H1 (cell line): ENCODE measurements around the gene PCDHGB3. TPM values are rescaled to one million over a fixed set of nuclear protein-coding genes. Genes with fewer than 3 reads are reported as not detected.
"Not testable (repeated sequence)": the region's sequence is repeated elsewhere in the genome, so short reads cannot be mapped to it uniquely, and the experiment has no call there.

Source experiments
- CTCF ChIA-PET: fragments of 300-600 bp; sonication (Branson Sonifier 250); formaldehyde crosslinking; loops from one replicate; lab custom pipeline; 2021; ENCODE audit not compliant: partially characterized antibody; lab: Charles Lee
- POLR2A ChIA-PET: fragments of 300-600 bp; sonication (Branson Sonifier 250); formaldehyde crosslinking; loops from one replicate; lab custom pipeline; 2021; ENCODE audit warnings: inconsistent platforms; ENCODE audit not compliant: partially characterized antibody; lab: Charles Lee
- DNase-seq, 2 experiments: peaks; one replicate each; pipeline versions ENCODE4 v3.0.0 to v3.0.0-alpha.2; 2010 to 2022; ENCODE audit warnings: low spot score in 2 of 2, low read depth in 1 of 2, mixed read lengths in 1 of 2
- FAIRE-seq: peaks from 2 replicates; lab custom pipeline; 2011; peaks lifted over from hg19 to GRCh38; lab: Jason Lieb, UNC
- H2AFZ ChIP-seq: 2 replicates; pipeline ENCODE4 v1.8.1; 2012; ENCODE audit warnings: low read length, inconsistent platforms
- H2AK5ac ChIP-seq: 2 replicates; pipeline ENCODE4 v1.6.1; 2013; ENCODE audit warnings: low read depth, low read length
- H2BK120ac ChIP-seq: replicated peaks from 2 replicates; pipeline ENCODE3; 2013; ENCODE audit warnings: low read depth, low read length, inconsistent platforms
- H2BK12ac ChIP-seq: 2 replicates; pipeline ENCODE4 v1.6.1; 2013; ENCODE audit warnings: low read depth, low read length
- H2BK15ac ChIP-seq: 2 replicates; pipeline ENCODE4 v1.6.1; 2013; ENCODE audit warnings: low read length
- H2BK20ac ChIP-seq: 2 replicates; pipeline ENCODE4 v1.6.1; 2013; ENCODE audit warnings: low read length
- H2BK5ac ChIP-seq: 2 replicates; pipeline ENCODE4 v1.6.1; 2013; ENCODE audit warnings: low read depth, low read length
- H3K14ac ChIP-seq: 2 replicates; pipeline ENCODE4 v1.6.1; 2013; ENCODE audit warnings: inconsistent platforms; ENCODE audit not compliant: insufficient read length
- H3K18ac ChIP-seq: 2 replicates; pipeline ENCODE4 v1.6.1; 2013; ENCODE audit warnings: low read length; ENCODE audit errors: extremely low read depth
- H3K23ac ChIP-seq: 2 replicates; pipeline ENCODE4 v1.6.1; 2013; ENCODE audit warnings: inconsistent platforms; ENCODE audit not compliant: insufficient read length
- H3K23me2 ChIP-seq: 2 replicates; pipeline ENCODE4 v1.6.1; 2013; ENCODE audit warnings: low read depth, low read length
- H3K27ac ChIP-seq: 2 replicates; pipeline ENCODE4 v1.6.1; 2011; ENCODE audit warnings: low read depth, low read length, inconsistent platforms
- H3K27me3 ChIP-seq, 4 experiments: replicated peaks in 1 of 4; 1 replicate in 1 of 4; 2 replicates in 3 of 4; pipeline versions ENCODE4 v1.6.1 to v1.8.1; 2011 to 2013; ENCODE audit warnings: low read length in 3 of 4, mild to moderate bottlenecking in 3 of 4, inconsistent platforms in 2 of 4, mixed read lengths in 2 of 4, moderate library complexity in 1 of 4; ENCODE audit not compliant: control insufficient read depth in 3 of 4, insufficient read depth in 3 of 4; ENCODE audit errors: extremely low read depth in 1 of 4
- H3K36me3 ChIP-seq, 4 experiments: 2 replicates each; pipeline versions ENCODE4 v1.6.1 to v1.8.1; 2011 to 2013; ENCODE audit warnings: mild to moderate bottlenecking in 4 of 4, low read length in 3 of 4, moderate library complexity in 2 of 4, control low read depth in 1 of 4, inconsistent platforms in 1 of 4; ENCODE audit not compliant: insufficient read depth in 4 of 4, control insufficient read depth in 2 of 4
- H3K4ac ChIP-seq: replicated peaks from 2 replicates; pipeline ENCODE3; 2013; ENCODE audit warnings: low read length, low read depth, mixed read lengths, inconsistent platforms; ENCODE audit not compliant: insufficient read length
- H3K4me1 ChIP-seq, 4 experiments: replicated peaks in 1 of 4; 1 replicate in 1 of 4; 2 replicates in 3 of 4; pipeline versions ENCODE4 v1.6.1 to v1.8.1; 2011 to 2013; ENCODE audit warnings: low read length in 3 of 4, inconsistent platforms in 2 of 4, mixed read lengths in 1 of 4; ENCODE audit not compliant: insufficient read depth in 4 of 4, control insufficient read depth in 3 of 4
- H3K4me2 ChIP-seq, 2 experiments: 2 replicates each; pipeline versions ENCODE4 v1.6.1 to v1.8.1; 2011 to 2013; ENCODE audit warnings: low read depth in 2 of 2, low read length in 2 of 2, control low read depth in 1 of 2, inconsistent platforms in 1 of 2, mild to moderate bottlenecking in 1 of 2; ENCODE audit not compliant: insufficient read depth in 1 of 2
- H3K4me3 ChIP-seq, 4 experiments: fragments of 200-600, 300-600 bp in 1 of 4; sonication (generic), shearing (Covaris generic), sonication (Bioruptor Twin) in 1 of 4; 2 replicates each; pipeline versions ENCODE4 v1.5.1 to v1.8.1; 2011 to 2016; ENCODE audit warnings: low read length in 4 of 4, low read depth in 3 of 4, control low read depth in 2 of 4, inconsistent platforms in 2 of 4, mild to moderate bottlenecking in 2 of 4, mixed read lengths in 1 of 4, moderate library complexity in 1 of 4; ENCODE audit not compliant: insufficient read depth in 2 of 4; ENCODE audit errors: extremely low read depth in 1 of 4
- H3K56ac ChIP-seq: replicated peaks from 2 replicates; pipeline ENCODE3; 2013; ENCODE audit warnings: low read depth, mild to moderate bottlenecking, mixed read lengths, low read length, inconsistent platforms; ENCODE audit not compliant: insufficient read length
- H3K79me1 ChIP-seq: 2 replicates; pipeline ENCODE4 v1.6.1; 2013; ENCODE audit warnings: low read depth, low read length, control low read depth
- H3K79me2 ChIP-seq, 2 experiments: 2 replicates each; pipeline versions ENCODE4 v1.6.1 to v1.8.1; 2012 to 2013; ENCODE audit warnings: low read length in 2 of 2, mild to moderate bottlenecking in 2 of 2, inconsistent platforms in 1 of 2; ENCODE audit not compliant: insufficient read depth in 2 of 2, control insufficient read depth in 1 of 2
- H3K9ac ChIP-seq, 4 experiments: replicated peaks in 1 of 4; 1 replicate in 1 of 4; 2 replicates in 3 of 4; pipeline versions ENCODE4 v1.6.1 to v1.8.1; 2011 to 2013; ENCODE audit warnings: low read depth in 3 of 4, low read length in 3 of 4, control low read depth in 2 of 4, mild to moderate bottlenecking in 2 of 4, moderate library complexity in 2 of 4, inconsistent platforms in 1 of 4; ENCODE audit errors: extremely low read depth in 1 of 4
- H3K9me3 ChIP-seq, 2 experiments: 2 replicates each; pipeline versions ENCODE4 v1.6.1 to v1.8.1; 2012 to 2013; ENCODE audit warnings: mild to moderate bottlenecking in 2 of 2, moderate library complexity in 2 of 2, control low read depth in 1 of 2, inconsistent platforms in 1 of 2, low read depth in 1 of 2, low read length in 1 of 2, mixed read lengths in 1 of 2; ENCODE audit not compliant: insufficient read depth in 2 of 2
- H4K20me1 ChIP-seq, 2 experiments: replicated peaks in 1 of 2; 2 replicates each; pipeline versions ENCODE3 to v1.8.1; 2011 to 2013; ENCODE audit warnings: inconsistent platforms in 2 of 2, low read length in 2 of 2, mild to moderate bottlenecking in 1 of 2; ENCODE audit not compliant: insufficient read depth in 2 of 2, control insufficient read depth in 1 of 2
- H4K5ac ChIP-seq: 2 replicates; pipeline ENCODE4 v1.6.1; 2013; ENCODE audit warnings: low read length, low read depth, mixed read lengths, inconsistent platforms; ENCODE audit not compliant: insufficient read length
- H4K8ac ChIP-seq: 2 replicates; pipeline ENCODE4 v1.8.0; 2013; ENCODE audit warnings: mild to moderate bottlenecking, moderate library complexity, low read length, inconsistent platforms; ENCODE audit not compliant: insufficient read depth; ENCODE audit errors: extremely low read depth
- H4K91ac ChIP-seq: replicated peaks from 2 replicates; pipeline ENCODE3; 2013; ENCODE audit warnings: low read length, mixed read lengths, inconsistent platforms; ENCODE audit not compliant: insufficient read length
- WGBS, 2 experiments: shearing (Covaris generic) in 1 of 2; methylation state at CpG; one replicate each; pipeline versions ENCODE4 v1.1.6 to v1.1.7; 2013 to 2015; ENCODE audit warnings: low lambda C conversion rate in 2 of 2, mixed read lengths in 2 of 2, inconsistent platforms in 1 of 2, low coverage in 1 of 2, missing lambda C conversion rate in 1 of 2; ENCODE audit not compliant: insufficient replicate concordance in 2 of 2, insufficient coverage in 1 of 2, insufficient read length in 1 of 2; ENCODE audit errors: extremely low coverage in 1 of 2, missing lambda C conversion rate in 1 of 2; 5-methylcytosine and 5-hydroxymethylcytosine counted together
- polyA plus RNA-seq, 7 experiments: library from polyadenylated mRNA; depleted of rRNA in 3 of 7; stranded (reverse) in 5 of 7; unstranded in 2 of 7; fragments of >200 nt in 5 of 7; fragments of 200-250 nt in 2 of 7; gene quantifications; 1 replicate in 5 of 7; 2 replicates in 1 of 7; 4 replicates in 1 of 7; pipeline versions ENCODE4 v1.2.1 to v1.2.3, GENCODE V29; 2011 to 2013; ENCODE audit warnings: missing spikeins in 2 of 7, mixed read lengths in 2 of 7
- total RNA-seq: library from RNA; stranded (reverse); fragmentation: NEBNext Ultra II Directional; extraction: Animal tissue kit (Norgen Biotek cat#: 25700); gene quantifications from 2 replicates; pipeline ENCODE4 v1.2.1, GENCODE V29; 2021

The PCDHGB3 gene
- total and polyA plus RNA-seq, 2 of the 8 experiments (the other 6 are each of a cell fraction or from before 2014, with no cell fraction given) = 1.6 to 1.9 TPM

DNA sequence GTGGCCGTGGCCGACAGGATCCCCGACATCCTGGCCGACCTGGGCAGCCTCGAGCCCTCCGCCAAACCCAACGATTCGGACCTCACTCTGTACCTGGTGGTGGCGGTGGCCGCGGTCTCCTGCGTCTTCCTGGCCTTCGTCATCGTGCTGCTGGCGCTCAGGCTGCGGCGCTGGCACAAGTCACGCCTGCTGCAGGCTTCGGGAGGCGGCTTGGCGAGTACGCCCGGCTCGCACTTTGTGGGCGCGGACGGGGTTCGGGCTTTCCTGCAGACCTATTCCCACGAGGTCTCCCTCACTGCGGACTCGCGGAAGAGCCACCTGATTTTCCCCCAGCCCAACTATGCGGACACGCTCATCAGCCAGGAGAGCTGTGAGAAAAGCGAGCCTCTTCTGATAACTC lies 24.0 kb upstream of the PCDHGB3 start:
- H4K8ac ChIP-seq, H3K27me3 ChIP-seq, H3K79me1 ChIP-seq, H4K91ac ChIP-seq, H2BK5ac ChIP-seq, FAIRE-seq, H3K79me2 ChIP-seq, H3K4me3 ChIP-seq, H2AFZ ChIP-seq, H3K23ac ChIP-seq, H3K9ac ChIP-seq, DNase-seq, H2BK20ac ChIP-seq, H4K5ac ChIP-seq, H2BK12ac ChIP-seq, H3K4me2 ChIP-seq, POLR2A ChIA-PET, H3K56ac ChIP-seq, H3K4ac ChIP-seq, H2BK120ac ChIP-seq, H3K27ac ChIP-seq, H2AK5ac ChIP-seq, H4K20me1 ChIP-seq, H2BK15ac ChIP-seq, H3K14ac ChIP-seq, H3K4me1 ChIP-seq, H3K23me2 ChIP-seq, H3K36me3 ChIP-seq, H3K18ac ChIP-seq: not testable (repeated sequence)
- CTCF ChIA-PET = interaction anchor here (1.3 to 3.8 kb wide), 7 partner anchors 10 to 122 kb away, joined by 3 to 15 read pairs (median 10); partner anchors contain the start of genes PCDHB14 and PCDHB15
- 94% methylated on average over 18 of the region's 35 CpGs; no CpG with 5 or more reads in 1 of the 2 experiments for WGBS, 2 experiments
- peaks cover 24 to 25% of the 10 kb centered on the region in 2 experiments for H3K9me3 ChIP-seq
